Ovary (tissue), 9 donors: ENCODE data around the gene PRPF19. TPM values are rescaled to one million over a fixed set of nuclear protein-coding genes. Genes with fewer than 3 reads are reported as not detected.

Source experiments
- DNase-seq, 5 donors: peaks; one replicate each; pipeline ENCODE4 v3.0.0-alpha.2; 2019 to 2020
- H3K27ac ChIP-seq, 2 donors: fragments of 200-600 bp; one replicate each; pipeline versions ENCODE4 v1.5.1 to v1.8.0; 2019 to 2022
- H3K27me3 ChIP-seq: fragments of 200-600 bp; one replicate; pipeline ENCODE4 v1.8.0; 2022
- H3K36me3 ChIP-seq: fragments of 200-600 bp; sonication (generic); one replicate; pipeline ENCODE4 v1.5.1; 2019
- H3K4me1 ChIP-seq: one replicate; pipeline ENCODE4 v1.8.1; 2013; ENCODE audit warnings: mild to moderate bottlenecking, moderate library complexity; ENCODE audit not compliant: insufficient read depth
- H3K4me3 ChIP-seq: fragments of 200-600 bp; sonication (generic); one replicate; pipeline ENCODE4 v1.5.1; 2017
- H3K9me3 ChIP-seq, 2 donors: fragments of 200-600 bp in 1 of 2; sonication (generic) in 1 of 2; one replicate each; pipeline versions ENCODE4 v1.5.1 to v1.8.1; 2013 to 2019; ENCODE audit warnings: mild to moderate bottlenecking in 1 of 2, moderate library complexity in 1 of 2
- EP300 ChIP-seq: sonication (generic); formaldehyde crosslinking; IDR thresholded peaks from one replicate; pipeline ENCODE4 v1.6.1; 2017; ENCODE audit warnings: antibody characterized with exemption
- POLR2A ChIP-seq: fragments of 450-650 bp; IDR thresholded peaks from one replicate; pipeline ENCODE4 v1.6.1; 2017; ENCODE audit warnings: antibody characterized with exemption, mild to moderate bottlenecking, moderate library complexity
- WGBS, 3 donors: extraction: QIAGEN DNeasy Blood & Tissue Kit in 1 of 3; methylation state at CpG; one replicate each; pipeline versions ENCODE4 v1.1.5 to v1.1.7; 2013 to 2017; 5-methylcytosine and 5-hydroxymethylcytosine counted together
- intact Hi-C, 4 donors: fragments of 100-400 bp; cut with DNase I; formaldehyde crosslinking; loops; one replicate each; pipeline versions ENCODE4 v1.11.0 to v1.15.1; 2022 to 2023
- polyA plus RNA-seq, 2 donors: library from polyadenylated mRNA; stranded (reverse); fragments of 200-250 nt in 1 of 2; fragments of 350-450 nt in 1 of 2; fragmentation: Illumina TruSeq in 1 of 2; extraction: RNeasy Lipid Tissue Mini Kit (QIAGEN cat#74804) in 1 of 2; gene quantifications; one replicate each; pipeline ENCODE4 v1.2.3, GENCODE V29; 2013 to 2014
- total RNA-seq, 7 donors: library from RNA; depleted of rRNA in 2 of 7; stranded (reverse); fragments of >200 nt in 2 of 7; fragmentation: NEBNext Ultra II Directional in 3 of 7; extraction: Animal tissue kit (Norgen Biotek cat#: 25700) in 3 of 7; gene quantifications; one replicate each; pipeline versions ENCODE4 v1.1.0 to v1.2.4, GENCODE V29; 2016 to 2023
- TF ChIP-seq, protein P1 (sequence below), 3 donors: fragments of 450-650 bp in 2 of 3; fragments of 200-600 bp in 1 of 3; IDR thresholded peaks; one replicate each; pipeline versions ENCODE4 v1.5.1 to v1.8.0; 2016 to 2022; ENCODE audit warnings: antibody characterized with exemption in 3 of 3, mild to moderate bottlenecking in 1 of 3
- donor health status: DM: no; HTN: no; CAD: no; lungs with moderate emphysema.
- donor health status: DM: no; HTN: no; CAD: no.
- donor health status: Bipolar disorder and iron deficiency.
- donor health status: DM: yes; HTN: yes; CAD: no.
- donor health status: DM: no; HTN: no; CAD: no.
- donor health status: DM: yes; HTN: yes; CAD: no.

PRPF19 gene
- total and polyA plus RNA-seq, 9 donors = 44.1 to 109 (median 91.6) TPM

- DNase-seq = no peak
- TF ChIP-seq POLR2A = no peak
- no peak for TF ChIP-seq EP300
- TF ChIP-seq, protein P1, sequence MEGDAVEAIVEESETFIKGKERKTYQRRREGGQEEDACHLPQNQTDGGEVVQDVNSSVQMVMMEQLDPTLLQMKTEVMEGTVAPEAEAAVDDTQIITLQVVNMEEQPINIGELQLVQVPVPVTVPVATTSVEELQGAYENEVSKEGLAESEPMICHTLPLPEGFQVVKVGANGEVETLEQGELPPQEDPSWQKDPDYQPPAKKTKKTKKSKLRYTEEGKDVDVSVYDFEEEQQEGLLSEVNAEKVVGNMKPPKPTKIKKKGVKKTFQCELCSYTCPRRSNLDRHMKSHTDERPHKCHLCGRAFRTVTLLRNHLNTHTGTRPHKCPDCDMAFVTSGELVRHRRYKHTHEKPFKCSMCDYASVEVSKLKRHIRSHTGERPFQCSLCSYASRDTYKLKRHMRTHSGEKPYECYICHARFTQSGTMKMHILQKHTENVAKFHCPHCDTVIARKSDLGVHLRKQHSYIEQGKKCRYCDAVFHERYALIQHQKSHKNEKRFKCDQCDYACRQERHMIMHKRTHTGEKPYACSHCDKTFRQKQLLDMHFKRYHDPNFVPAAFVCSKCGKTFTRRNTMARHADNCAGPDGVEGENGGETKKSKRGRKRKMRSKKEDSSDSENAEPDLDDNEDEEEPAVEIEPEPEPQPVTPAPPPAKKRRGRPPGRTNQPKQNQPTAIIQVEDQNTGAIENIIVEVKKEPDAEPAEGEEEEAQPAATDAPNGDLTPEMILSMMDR (IDR thresholded peaks at IDR 0.05) = no peak
- no peaks in the 10 kb centered on the region for H3K9me3 ChIP-seq
- H3K27ac ChIP-seq = no peak overlapping the region
- intact Hi-C loops = no loop called here
- no peak overlapping the region for H3K4me3 ChIP-seq
- H3K4me1 ChIP-seq = no peaks in the 10 kb centered on the region
- H3K27me3 ChIP-seq = no peaks in the 10 kb centered on the region
- WGBS, 3 donors = 79 to 90% (median 87%) methylated on average over 6 of the region's 6 CpGs
- H3K36me3 ChIP-seq = no peaks in the 10 kb centered on the region
Measured at GRCh38 chr11:60941371-60942119, 35.2 kb upstream of the PRPF19 start.

DNA sequence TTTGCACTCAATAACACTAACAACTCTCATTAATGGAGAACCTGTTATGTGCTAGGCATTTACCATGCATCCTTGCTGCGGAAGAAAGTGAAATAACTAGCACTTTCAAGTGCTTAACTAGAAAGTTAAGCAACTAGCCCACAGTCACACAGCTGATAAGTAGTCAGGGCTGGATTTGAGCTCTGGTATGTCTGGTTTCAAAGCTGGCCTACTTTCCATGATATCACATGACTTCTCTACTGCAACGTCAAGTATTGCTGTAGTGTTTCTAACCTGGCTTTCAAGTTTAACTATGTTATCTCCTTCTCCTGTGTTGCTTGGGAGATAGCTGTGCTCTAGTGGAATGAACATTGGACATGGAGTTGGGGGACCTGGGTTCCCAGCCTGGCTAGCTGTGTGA lies 33.5 kb upstream of the PRPF19 start:
- no peaks in the 10 kb centered on the region for H3K36me3 ChIP-seq
- WGBS, 3 donors = 42 to 51% (median 50%) methylated on average over 2 of the region's 2 CpGs
- no peaks in the 10 kb centered on the region for H3K27me3 ChIP-seq
- no peak for TF ChIP-seq EP300
- no peak for TF ChIP-seq POLR2A
- TF ChIP-seq, protein P1 (IDR thresholded peaks at IDR 0.05) = no peak
- no peak overlapping the region for H3K4me3 ChIP-seq
- H3K27ac ChIP-seq = no peak overlapping the region
- intact Hi-C loops = no loop called here
- no peaks in the 10 kb centered on the region for H3K9me3 ChIP-seq
- no peak for DNase-seq
- no peaks in the 10 kb centered on the region for H3K4me1 ChIP-seq

GRCh38 chr11:60939301-60939700 lies 32.9 kb upstream of the PRPF19 start:
- no peak for DNase-seq
- H3K27me3 ChIP-seq = no peaks in the 10 kb centered on the region
- no peaks in the 10 kb centered on the region for H3K36me3 ChIP-seq
- 85 to 90% (median 88%) methylated on average over 7 of the region's 7 CpGs for WGBS, 3 donors
- H3K4me1 ChIP-seq = no peaks in the 10 kb centered on the region
- TF ChIP-seq EP300 (no peak), POLR2A (no peak)
- TF ChIP-seq, protein P1 (IDR thresholded peaks at IDR 0.05) = no peak
- intact Hi-C loops = no loop called here
- H3K27ac ChIP-seq = no peak overlapping the region
- H3K4me3 ChIP-seq = no peak overlapping the region
- no peaks in the 10 kb centered on the region for H3K9me3 ChIP-seq

- Histone ChIP-seq H3K4me3 (no peak overlapping the region), H3K4me1 (no peaks in the 10 kb centered on the region), H3K27ac (no peak overlapping the region), H3K36me3 (no peaks in the 10 kb centered on the region), H3K27me3 (no peaks in the 10 kb centered on the region), H3K9me3 (no peaks in the 10 kb centered on the region)
- intact Hi-C loops = no loop called here
- TF ChIP-seq POLR2A (no peak), EP300 (no peak)
- TF ChIP-seq, protein P1 (IDR thresholded peaks at IDR 0.05) = no peak
- 81 to 86% (median 81%) methylated on average over 9 of the region's 9 CpGs for WGBS, 3 donors
- no peak for DNase-seq
Measured at GRCh38 chr11:60938500-60938899, 32.1 kb upstream of the PRPF19 start.
